H1 (cell line): ENCODE measurements around the gene ZNF839. TPM values are rescaled to one million over a fixed set of nuclear protein-coding genes. Genes with fewer than 3 reads are reported as not detected.

Experiments used
- CTCF ChIA-PET: fragments of 300-600 bp; sonication (Branson Sonifier 250); formaldehyde crosslinking; loops from one replicate; lab custom pipeline; 2021; ENCODE audit not compliant: partially characterized antibody; lab: Charles Lee
- POLR2A ChIA-PET: fragments of 300-600 bp; sonication (Branson Sonifier 250); formaldehyde crosslinking; loops from one replicate; lab custom pipeline; 2021; ENCODE audit warnings: inconsistent platforms; ENCODE audit not compliant: partially characterized antibody; lab: Charles Lee
- DNase-seq, 2 experiments: peaks; one replicate each; pipeline versions ENCODE4 v3.0.0 to v3.0.0-alpha.2; 2010 to 2022; ENCODE audit warnings: low spot score in 2 of 2, low read depth in 1 of 2, mixed read lengths in 1 of 2
- FAIRE-seq: peaks from 2 replicates; lab custom pipeline; 2011; peaks lifted over from hg19 to GRCh38; lab: Jason Lieb, UNC
- H2AFZ ChIP-seq: 2 replicates; pipeline ENCODE4 v1.8.1; 2012; ENCODE audit warnings: low read length, inconsistent platforms
- H2AK5ac ChIP-seq: 2 replicates; pipeline ENCODE4 v1.6.1; 2013; ENCODE audit warnings: low read depth, low read length
- H2BK120ac ChIP-seq: replicated peaks from 2 replicates; pipeline ENCODE3; 2013; ENCODE audit warnings: low read depth, low read length, inconsistent platforms
- H2BK12ac ChIP-seq: 2 replicates; pipeline ENCODE4 v1.6.1; 2013; ENCODE audit warnings: low read depth, low read length
- H2BK15ac ChIP-seq: 2 replicates; pipeline ENCODE4 v1.6.1; 2013; ENCODE audit warnings: low read length
- H2BK20ac ChIP-seq: 2 replicates; pipeline ENCODE4 v1.6.1; 2013; ENCODE audit warnings: low read length
- H2BK5ac ChIP-seq: 2 replicates; pipeline ENCODE4 v1.6.1; 2013; ENCODE audit warnings: low read depth, low read length
- H3K14ac ChIP-seq: 2 replicates; pipeline ENCODE4 v1.6.1; 2013; ENCODE audit warnings: inconsistent platforms; ENCODE audit not compliant: insufficient read length
- H3K18ac ChIP-seq: 2 replicates; pipeline ENCODE4 v1.6.1; 2013; ENCODE audit warnings: low read length; ENCODE audit errors: extremely low read depth
- H3K23ac ChIP-seq: 2 replicates; pipeline ENCODE4 v1.6.1; 2013; ENCODE audit warnings: inconsistent platforms; ENCODE audit not compliant: insufficient read length
- H3K23me2 ChIP-seq: 2 replicates; pipeline ENCODE4 v1.6.1; 2013; ENCODE audit warnings: low read depth, low read length
- H3K27ac ChIP-seq: 2 replicates; pipeline ENCODE4 v1.6.1; 2011; ENCODE audit warnings: low read depth, low read length, inconsistent platforms
- H3K27me3 ChIP-seq, 4 experiments: replicated peaks in 1 of 4; 1 replicate in 1 of 4; 2 replicates in 3 of 4; pipeline versions ENCODE4 v1.6.1 to v1.8.1; 2011 to 2013; ENCODE audit warnings: low read length in 3 of 4, mild to moderate bottlenecking in 3 of 4, inconsistent platforms in 2 of 4, mixed read lengths in 2 of 4, moderate library complexity in 1 of 4; ENCODE audit not compliant: control insufficient read depth in 3 of 4, insufficient read depth in 3 of 4; ENCODE audit errors: extremely low read depth in 1 of 4
- H3K36me3 ChIP-seq, 4 experiments: 2 replicates each; pipeline versions ENCODE4 v1.6.1 to v1.8.1; 2011 to 2013; ENCODE audit warnings: mild to moderate bottlenecking in 4 of 4, low read length in 3 of 4, moderate library complexity in 2 of 4, control low read depth in 1 of 4, inconsistent platforms in 1 of 4; ENCODE audit not compliant: insufficient read depth in 4 of 4, control insufficient read depth in 2 of 4
- H3K4ac ChIP-seq: replicated peaks from 2 replicates; pipeline ENCODE3; 2013; ENCODE audit warnings: low read length, low read depth, mixed read lengths, inconsistent platforms; ENCODE audit not compliant: insufficient read length
- H3K4me1 ChIP-seq, 4 experiments: replicated peaks in 1 of 4; 1 replicate in 1 of 4; 2 replicates in 3 of 4; pipeline versions ENCODE4 v1.6.1 to v1.8.1; 2011 to 2013; ENCODE audit warnings: low read length in 3 of 4, inconsistent platforms in 2 of 4, mixed read lengths in 1 of 4; ENCODE audit not compliant: insufficient read depth in 4 of 4, control insufficient read depth in 3 of 4
- H3K4me2 ChIP-seq, 2 experiments: 2 replicates each; pipeline versions ENCODE4 v1.6.1 to v1.8.1; 2011 to 2013; ENCODE audit warnings: low read depth in 2 of 2, low read length in 2 of 2, control low read depth in 1 of 2, inconsistent platforms in 1 of 2, mild to moderate bottlenecking in 1 of 2; ENCODE audit not compliant: insufficient read depth in 1 of 2
- H3K4me3 ChIP-seq, 4 experiments: fragments of 200-600, 300-600 bp in 1 of 4; sonication (generic), shearing (Covaris generic), sonication (Bioruptor Twin) in 1 of 4; 2 replicates each; pipeline versions ENCODE4 v1.5.1 to v1.8.1; 2011 to 2016; ENCODE audit warnings: low read length in 4 of 4, low read depth in 3 of 4, control low read depth in 2 of 4, inconsistent platforms in 2 of 4, mild to moderate bottlenecking in 2 of 4, mixed read lengths in 1 of 4, moderate library complexity in 1 of 4; ENCODE audit not compliant: insufficient read depth in 2 of 4; ENCODE audit errors: extremely low read depth in 1 of 4
- H3K56ac ChIP-seq: replicated peaks from 2 replicates; pipeline ENCODE3; 2013; ENCODE audit warnings: low read depth, mild to moderate bottlenecking, mixed read lengths, low read length, inconsistent platforms; ENCODE audit not compliant: insufficient read length
- H3K79me1 ChIP-seq: 2 replicates; pipeline ENCODE4 v1.6.1; 2013; ENCODE audit warnings: low read depth, low read length, control low read depth
- H3K79me2 ChIP-seq, 2 experiments: 2 replicates each; pipeline versions ENCODE4 v1.6.1 to v1.8.1; 2012 to 2013; ENCODE audit warnings: low read length in 2 of 2, mild to moderate bottlenecking in 2 of 2, inconsistent platforms in 1 of 2; ENCODE audit not compliant: insufficient read depth in 2 of 2, control insufficient read depth in 1 of 2
- H3K9ac ChIP-seq, 4 experiments: replicated peaks in 1 of 4; 1 replicate in 1 of 4; 2 replicates in 3 of 4; pipeline versions ENCODE4 v1.6.1 to v1.8.1; 2011 to 2013; ENCODE audit warnings: low read depth in 3 of 4, low read length in 3 of 4, control low read depth in 2 of 4, mild to moderate bottlenecking in 2 of 4, moderate library complexity in 2 of 4, inconsistent platforms in 1 of 4; ENCODE audit errors: extremely low read depth in 1 of 4
- H3K9me3 ChIP-seq, 2 experiments: 2 replicates each; pipeline versions ENCODE4 v1.6.1 to v1.8.1; 2012 to 2013; ENCODE audit warnings: mild to moderate bottlenecking in 2 of 2, moderate library complexity in 2 of 2, control low read depth in 1 of 2, inconsistent platforms in 1 of 2, low read depth in 1 of 2, low read length in 1 of 2, mixed read lengths in 1 of 2; ENCODE audit not compliant: insufficient read depth in 2 of 2
- H4K20me1 ChIP-seq, 2 experiments: replicated peaks in 1 of 2; 2 replicates each; pipeline versions ENCODE3 to v1.8.1; 2011 to 2013; ENCODE audit warnings: inconsistent platforms in 2 of 2, low read length in 2 of 2, mild to moderate bottlenecking in 1 of 2; ENCODE audit not compliant: insufficient read depth in 2 of 2, control insufficient read depth in 1 of 2
- H4K5ac ChIP-seq: 2 replicates; pipeline ENCODE4 v1.6.1; 2013; ENCODE audit warnings: low read length, low read depth, mixed read lengths, inconsistent platforms; ENCODE audit not compliant: insufficient read length
- H4K8ac ChIP-seq: 2 replicates; pipeline ENCODE4 v1.8.0; 2013; ENCODE audit warnings: mild to moderate bottlenecking, moderate library complexity, low read length, inconsistent platforms; ENCODE audit not compliant: insufficient read depth; ENCODE audit errors: extremely low read depth
- H4K91ac ChIP-seq: replicated peaks from 2 replicates; pipeline ENCODE3; 2013; ENCODE audit warnings: low read length, mixed read lengths, inconsistent platforms; ENCODE audit not compliant: insufficient read length
- BACH1 ChIP-seq: IDR thresholded peaks from 2 replicates; pipeline ENCODE4 v1.6.1; 2012; ENCODE audit warnings: low read length, improper control_type of control experiment
- CBX5 ChIP-seq: fragments of 300-800, 300-1000 bp; sonication (generic); IDR thresholded peaks from 2 replicates; pipeline ENCODE4 v1.7.1; 2016; ENCODE audit warnings: antibody characterized with exemption, low read length, low read depth
- JUN ChIP-seq: IDR thresholded peaks from 2 replicates; pipeline ENCODE4 v1.6.1; 2011; ENCODE audit warnings: low read depth, mild to moderate bottlenecking, improper control_type of control experiment, low read length
- KDM5A ChIP-seq: fragments of 200-600 bp; IDR thresholded peaks from 2 replicates; pipeline ENCODE4 v1.7.1; 2012; ENCODE audit warnings: mild to moderate bottlenecking, low read length, inconsistent platforms, mixed read lengths
- PHF8 ChIP-seq: fragments of 200-600 bp; sonication (generic); conservative IDR thresholded peaks from 2 replicates; pipeline ENCODE4 v1.7.1; 2012; ENCODE audit warnings: low read depth, mild to moderate bottlenecking, inconsistent platforms, low read length, moderate library complexity
- RBBP5 ChIP-seq: IDR thresholded peaks from 2 replicates; pipeline ENCODE4 v1.7.1; 2012; ENCODE audit warnings: low read depth, mild to moderate bottlenecking, inconsistent platforms, low read length, moderate library complexity, borderline replicate concordance
- RNF2 ChIP-seq: fragments of 200-900, 300-1000 bp; sonication (generic); IDR thresholded peaks from 2 replicates; pipeline ENCODE4 v1.7.1; 2016; ENCODE audit warnings: borderline replicate concordance, low read depth, mild to moderate bottlenecking, antibody characterized with exemption, low read length; ENCODE audit not compliant: poor library complexity, severe bottlenecking; ENCODE audit errors: missing control alignments
- SIN3A ChIP-seq, 2 experiments: IDR thresholded peaks in 1 of 2; conservative IDR thresholded peaks in 1 of 2; 2 replicates each; pipeline ENCODE4 v1.6.1; 2011 to 2012; ENCODE audit warnings: low read length in 2 of 2, improper control_type of control experiment in 1 of 2, low read depth in 1 of 2, mild to moderate bottlenecking in 1 of 2
- SP2 ChIP-seq: IDR thresholded peaks from 2 replicates; pipeline ENCODE4 v1.6.1; 2012; ENCODE audit warnings: mild to moderate bottlenecking, low read length, inconsistent platforms
- WGBS, 2 experiments: shearing (Covaris generic) in 1 of 2; methylation state at CpG; one replicate each; pipeline versions ENCODE4 v1.1.6 to v1.1.7; 2013 to 2015; ENCODE audit warnings: low lambda C conversion rate in 2 of 2, mixed read lengths in 2 of 2, inconsistent platforms in 1 of 2, low coverage in 1 of 2, missing lambda C conversion rate in 1 of 2; ENCODE audit not compliant: insufficient replicate concordance in 2 of 2, insufficient coverage in 1 of 2, insufficient read length in 1 of 2; ENCODE audit errors: extremely low coverage in 1 of 2, missing lambda C conversion rate in 1 of 2; 5-methylcytosine and 5-hydroxymethylcytosine counted together
- polyA plus RNA-seq, 7 experiments: library from polyadenylated mRNA; depleted of rRNA in 3 of 7; stranded (reverse) in 5 of 7; unstranded in 2 of 7; fragments of >200 nt in 5 of 7; fragments of 200-250 nt in 2 of 7; gene quantifications; 1 replicate in 5 of 7; 2 replicates in 1 of 7; 4 replicates in 1 of 7; pipeline versions ENCODE4 v1.2.1 to v1.2.3, GENCODE V29; 2011 to 2013; ENCODE audit warnings: missing spikeins in 2 of 7, mixed read lengths in 2 of 7
- total RNA-seq: library from RNA; stranded (reverse); fragmentation: NEBNext Ultra II Directional; extraction: Animal tissue kit (Norgen Biotek cat#: 25700); gene quantifications from 2 replicates; pipeline ENCODE4 v1.2.1, GENCODE V29; 2021

Gene ZNF839
- total and polyA plus RNA-seq, 2 of the 8 experiments (the other 6 are each of a cell fraction or from before 2014, with no cell fraction given): 8.1 to 9.4 TPM

- no peak overlapping the region for H3K4me3 ChIP-seq
- DNase-seq: no peak
- peaks cover 7% of the 10 kb centered on the region for H3K79me1 ChIP-seq
- ChIA-PET POLR2A (no interaction called here), CTCF (interaction anchor here (1.0 kb wide), 1 partner anchor 19 kb away, joined by 3 read pairs; no protein-coding TSS in a partner anchor)
- H4K91ac ChIP-seq: no peak overlapping the region
- H3K79me2 ChIP-seq: peaks cover 0 to 13% of the 10 kb centered on the region in 2 experiments; a peak in 2 of 4 replicates
- H3K36me3 ChIP-seq: peaks cover 0 to 9% (median 0%) of the 10 kb centered on the region in 4 experiments; a peak in 3 of 8 replicates
- no peak overlapping the region for H3K27ac ChIP-seq
- H4K5ac ChIP-seq: no peak overlapping the region
- no peak overlapping the region for H2BK5ac ChIP-seq
- no peak overlapping the region for H3K14ac ChIP-seq
- no peak overlapping the region for H2BK15ac ChIP-seq
- H3K9me3 ChIP-seq: no peaks in the 10 kb centered on the region
- no peak overlapping the region for H2BK12ac ChIP-seq
- TF ChIP-seq SP2 (no peak), RNF2 (no peak), CBX5 (no peak), BACH1 (no peak), KDM5A (no peak), JUN (no peak), RBBP5 (no peak), SIN3A (conservative IDR thresholded peaks at IDR 0.05 in 1 of 2, IDR thresholded peaks at IDR 0.05 in 1 of 2; ENCODE audit: low read depth in 1 of 2, low read length in 2 of 2) (no peak), PHF8 (no peak)
- H3K4me1 ChIP-seq: no peaks in the 10 kb centered on the region
- no peak overlapping the region for H3K18ac ChIP-seq
- no peak overlapping the region for H2AFZ ChIP-seq
- H3K4me2 ChIP-seq: no peak overlapping the region
- no peak overlapping the region for H2BK20ac ChIP-seq
- no peak overlapping the region for H4K8ac ChIP-seq
- peaks cover 0 to 7% of the 10 kb centered on the region in 2 experiments for H4K20me1 ChIP-seq
- no peak overlapping the region for H3K23ac ChIP-seq
- H3K4ac ChIP-seq: no peak overlapping the region
- H3K27me3 ChIP-seq: no peaks in the 10 kb centered on the region
- H3K23me2 ChIP-seq: no peaks in the 10 kb centered on the region
- no peak overlapping the region for H3K9ac ChIP-seq
- no peak overlapping the region for H2AK5ac ChIP-seq
- no peak overlapping the region for H3K56ac ChIP-seq
- H2BK120ac ChIP-seq: no peak overlapping the region
- WGBS, 2 experiments: 92% methylated on average over 3 of the region's 3 CpGs; no CpG with 5 or more reads in 1 of the 2 experiments
- FAIRE-seq: no peak
These were observed 53.6 kb downstream of the ZNF839 start for GRCh38 chr14:102373110-102373509.
